ENCODE data around the gene DIAPH2. TPM values are rescaled to one million over a fixed set of nuclear protein-coding genes. Genes with fewer than 3 reads are reported as not detected.

Gene DIAPH2
- total and polyA plus RNA-seq, 9 donors, result 8.1 to 30.9 (median 24.2) TPM

- H3K9me3 ChIP-seq, result no peaks in the 10 kb centered on the region
Measured at GRCh38 chrX:97563531-97564133, 879.0 kb downstream of the DIAPH2 start.

GRCh38 chrX:97564496-97564895, 879.9 kb downstream of the DIAPH2 start:
- WGBS, 3 donors, result 75 to 88% (median 85%) methylated on average over 2 of the region's 2 CpGs
- DNase-seq, result no peak
- Histone ChIP-seq H3K4me1 (ENCODE audit: insufficient read depth) (peaks cover 5% of the 10 kb centered on the region), H3K27me3 (no peaks in the 10 kb centered on the region), H3K9me3 (no peaks in the 10 kb centered on the region), H3K27ac (no peak overlapping the region), H3K4me3 (no peak overlapping the region), H3K36me3 (no peaks in the 10 kb centered on the region)
- intact Hi-C loops (cut with DNase I), result loop anchor here in 1 of 4 donors (5.0 kb wide), 1 partner anchor 1132 kb away; no protein-coding TSS in a partner anchor
- TF ChIP-seq EP300 (IDR thresholded peaks at IDR 0.05), result no peak
- TF ChIP-seq POLR2A (IDR thresholded peaks at IDR 0.05), result no peak
- TF ChIP-seq, protein P1, sequence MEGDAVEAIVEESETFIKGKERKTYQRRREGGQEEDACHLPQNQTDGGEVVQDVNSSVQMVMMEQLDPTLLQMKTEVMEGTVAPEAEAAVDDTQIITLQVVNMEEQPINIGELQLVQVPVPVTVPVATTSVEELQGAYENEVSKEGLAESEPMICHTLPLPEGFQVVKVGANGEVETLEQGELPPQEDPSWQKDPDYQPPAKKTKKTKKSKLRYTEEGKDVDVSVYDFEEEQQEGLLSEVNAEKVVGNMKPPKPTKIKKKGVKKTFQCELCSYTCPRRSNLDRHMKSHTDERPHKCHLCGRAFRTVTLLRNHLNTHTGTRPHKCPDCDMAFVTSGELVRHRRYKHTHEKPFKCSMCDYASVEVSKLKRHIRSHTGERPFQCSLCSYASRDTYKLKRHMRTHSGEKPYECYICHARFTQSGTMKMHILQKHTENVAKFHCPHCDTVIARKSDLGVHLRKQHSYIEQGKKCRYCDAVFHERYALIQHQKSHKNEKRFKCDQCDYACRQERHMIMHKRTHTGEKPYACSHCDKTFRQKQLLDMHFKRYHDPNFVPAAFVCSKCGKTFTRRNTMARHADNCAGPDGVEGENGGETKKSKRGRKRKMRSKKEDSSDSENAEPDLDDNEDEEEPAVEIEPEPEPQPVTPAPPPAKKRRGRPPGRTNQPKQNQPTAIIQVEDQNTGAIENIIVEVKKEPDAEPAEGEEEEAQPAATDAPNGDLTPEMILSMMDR (IDR thresholded peaks at IDR 0.05), result no peak

More at GRCh38 chrX:97563531-97564133, 879.0 kb downstream of the DIAPH2 start:
- Histone ChIP-seq H3K4me1 (ENCODE audit: insufficient read depth) (peaks cover 5% of the 10 kb centered on the region), H3K27ac (peak overlapping the region in 1 of 2 donors; percentile 43), H3K4me3 (peak overlapping the region; percentile 10), H3K36me3 (no peaks in the 10 kb centered on the region), H3K27me3 (no peaks in the 10 kb centered on the region)
- intact Hi-C loops (cut with DNase I), result loop anchor here in 1 of 4 donors (5.0 kb wide), 1 partner anchor 1131 kb away; no protein-coding TSS in a partner anchor
- 7 to 20% (median 7%) methylated on average over 4 of the region's 4 CpGs for WGBS, 3 donors
- TF ChIP-seq, protein P1 (IDR thresholded peaks at IDR 0.05), result no peak
- TF ChIP-seq POLR2A (IDR thresholded peaks at IDR 0.05), result no peak
- TF ChIP-seq EP300 (IDR thresholded peaks at IDR 0.05), result no peak
- peak; percentile 24 to 46 (median 28) for DNase-seq

- intact Hi-C loops (cut with DNase I), result no loop called here
- TF ChIP-seq, protein P1 (IDR thresholded peaks at IDR 0.05), result no peak
- no peak for TF ChIP-seq EP300 (IDR thresholded peaks at IDR 0.05)
- TF ChIP-seq POLR2A (IDR thresholded peaks at IDR 0.05), result no peak
- no peak overlapping the region for H3K4me3 ChIP-seq
- no peaks in the 10 kb centered on the region for H3K27me3 ChIP-seq
- H3K4me1 ChIP-seq (ENCODE audit: insufficient read depth), result no peaks in the 10 kb centered on the region
- H3K27ac ChIP-seq, result no peak overlapping the region
- H3K9me3 ChIP-seq, result no peaks in the 10 kb centered on the region
- H3K36me3 ChIP-seq, result no peaks in the 10 kb centered on the region
- WGBS, 3 donors, result 77 to 80% (median 78%) methylated on average over 5 of the region's 5 CpGs
- no peak for DNase-seq
Measured at GRCh38 chrX:97587171-97587570, 902.5 kb downstream of the DIAPH2 start.

- Histone ChIP-seq H3K4me3 (no peak overlapping the region), H3K4me1 (ENCODE audit: insufficient read depth) (no peaks in the 10 kb centered on the region), H3K27ac (no peak overlapping the region), H3K9me3 (no peaks in the 10 kb centered on the region), H3K27me3 (no peaks in the 10 kb centered on the region), H3K36me3 (no peaks in the 10 kb centered on the region)
- TF ChIP-seq EP300 (IDR thresholded peaks at IDR 0.05) (no peak), POLR2A (IDR thresholded peaks at IDR 0.05) (no peak)
- TF ChIP-seq, protein P1 (IDR thresholded peaks at IDR 0.05), result no peak
- DNase-seq, result no peak
- WGBS, 3 donors, result 70 to 75% (median 70%) methylated on average over 7 of the region's 7 CpGs
- intact Hi-C loops (cut with DNase I), result no loop called here
Measured at GRCh38 chrX:97594646-97595224, 910.1 kb downstream of the DIAPH2 start.
